NB4 (cell line): ENCODE data around the gene PPT2.
"Not testable (repeated sequence)": the region's sequence is repeated elsewhere in the genome, so short reads cannot be mapped to it uniquely, and the experiment has no call there.

ENCODE experiments used
- DNase-seq: peaks from one replicate; pipeline ENCODE4 v3.0.0; 2010; ENCODE audit warnings: low read depth
- H3K4me3 ChIP-seq: one replicate; pipeline ENCODE4 v1.5.1; 2011; ENCODE audit warnings: mild to moderate bottlenecking, low read depth, low read length, moderate library complexity
- CTCF ChIP-seq: IDR thresholded peaks from one replicate; pipeline ENCODE4 v1.5.1; 2012; ENCODE audit warnings: low read depth, low read length
- MAX ChIP-seq: IDR thresholded peaks from 2 replicates; pipeline ENCODE4 v1.6.1; 2011; ENCODE audit warnings: low read depth, low read length
- MYC ChIP-seq: IDR thresholded peaks from 2 replicates; pipeline ENCODE4 v1.6.1; 2011; ENCODE audit warnings: low read depth, low read length
- POLR2A ChIP-seq: IDR thresholded peaks from 2 replicates; pipeline ENCODE4 v1.6.1; 2011; ENCODE audit warnings: mild to moderate bottlenecking; ENCODE audit not compliant: insufficient read length; ENCODE audit errors: extremely low read depth

The PPT2 gene

GRCh38 chr6:32208996-32209395, 55.1 kb downstream of the PPT2 start:
- H3K4me3 ChIP-seq: no peak overlapping the region
- no peak for DNase-seq
- no peak for TF ChIP-seq MYC
- TF ChIP-seq POLR2A: no peak
- TF ChIP-seq MAX: no peak
- no peak for TF ChIP-seq CTCF

DNA sequence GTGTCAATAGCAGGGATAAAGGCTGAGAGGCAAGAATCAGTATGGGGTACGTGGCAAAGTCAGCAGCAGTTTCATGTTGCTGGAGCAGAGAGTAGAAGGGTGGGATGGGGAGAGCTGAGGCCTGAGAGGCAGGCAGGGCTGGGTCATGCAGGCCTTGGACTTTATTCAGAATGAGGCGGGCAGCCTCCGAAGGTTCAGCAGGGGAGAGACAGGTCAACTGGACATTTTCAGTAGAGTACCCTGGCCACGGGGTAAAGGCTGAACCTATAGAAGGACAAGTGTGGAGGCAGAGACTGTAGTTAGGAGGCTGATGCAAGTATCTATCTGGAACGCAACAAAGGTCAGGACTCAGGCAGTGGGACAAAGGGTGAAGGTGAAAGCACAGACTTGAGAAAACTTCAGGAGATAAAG, 56.3 kb downstream of the PPT2 start:
- H3K4me3 ChIP-seq: no peak overlapping the region
- DNase-seq: no peak
- TF ChIP-seq MYC (no peak), MAX (no peak), CTCF (no peak), POLR2A (no peak)

- DNase-seq, H3K4me3 ChIP-seq: not testable (repeated sequence)
These were observed 57.5 kb downstream of the PPT2 start for GRCh38 chr6:32211432-32211831.

DNA sequence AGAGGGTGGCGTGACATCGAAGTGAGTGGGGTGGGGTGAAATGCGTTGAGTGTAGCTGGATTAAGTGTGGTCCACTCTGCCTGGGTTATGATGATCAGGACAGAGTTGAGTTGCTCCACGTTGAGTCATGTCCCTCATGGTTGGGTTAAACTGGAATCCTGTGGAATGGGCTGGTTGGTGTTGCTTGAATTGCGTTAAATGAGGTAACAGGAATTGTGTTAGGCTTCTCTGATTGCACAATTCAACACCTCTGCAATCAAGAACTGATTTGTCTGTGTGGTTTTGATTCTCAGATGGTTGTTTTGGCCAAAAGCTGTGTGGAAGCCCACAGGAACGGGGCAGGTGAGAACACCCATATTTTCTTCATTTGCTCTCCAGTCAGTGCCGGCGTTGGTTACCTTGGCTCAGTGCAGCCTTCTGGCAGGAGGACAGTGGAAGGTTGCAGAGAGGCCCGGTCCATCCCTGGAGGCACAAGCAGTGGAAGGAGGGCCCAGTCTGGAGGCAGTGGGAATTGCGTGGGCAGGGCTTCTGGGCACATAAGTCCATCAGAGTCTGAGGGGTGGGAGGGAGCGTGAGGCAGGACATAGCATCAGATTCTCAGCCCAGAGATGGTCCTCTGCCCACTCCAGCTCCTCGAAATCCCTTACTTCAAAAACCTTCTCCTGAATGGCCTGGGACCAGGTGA, 58.3 kb downstream of the PPT2 start:
- TF ChIP-seq MYC (no peak), CTCF (no peak), MAX (no peak), POLR2A (no peak)

More for the DNA sequence above, 58.3 kb downstream of the PPT2 start:
- H3K4me3 ChIP-seq: no peak overlapping the region
- DNase-seq: no peak
